ENCODE results near the gene STUM.

The STUM gene

DNA sequence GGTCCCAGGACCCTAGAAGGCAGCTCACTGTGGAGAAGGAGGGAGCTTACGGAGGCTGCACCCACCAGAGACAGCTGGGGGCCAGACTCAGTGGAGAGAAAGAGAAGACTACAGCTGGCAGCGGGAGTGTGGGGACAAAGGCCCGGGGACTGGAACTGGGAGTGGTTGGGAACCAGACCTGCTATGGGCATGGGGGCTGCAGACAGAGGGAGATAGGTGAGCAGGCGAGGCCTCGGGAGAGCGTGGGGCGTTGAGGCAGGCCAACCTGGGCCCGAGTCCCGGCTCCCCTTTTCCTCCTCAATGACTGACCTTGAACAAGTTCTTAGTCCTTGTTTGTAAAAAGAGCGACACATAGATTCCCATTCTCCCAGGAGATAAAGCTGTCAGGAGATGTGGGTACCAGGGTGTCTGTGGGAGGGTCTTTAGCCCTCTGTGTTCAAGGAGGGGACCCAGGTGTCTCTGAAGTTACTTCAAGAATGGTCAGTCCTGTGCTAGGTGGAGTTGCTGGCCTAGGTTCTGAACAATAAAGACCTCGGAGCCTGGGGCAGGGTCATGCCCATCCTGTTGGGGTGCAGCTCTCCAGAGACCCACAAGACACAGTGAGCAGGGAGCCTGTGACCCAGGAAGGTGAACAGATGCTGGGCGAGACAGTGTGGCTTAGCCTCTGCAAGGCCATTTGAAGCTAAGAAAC, 102.6 kb downstream of the STUM start:
- H3K4me3 ChIP-seq (ENCODE audit: low read depth, low read length) = no peak overlapping the region
- TF ChIP-seq CTCF (IDR thresholded peaks at IDR 0.05; ENCODE audit: control insufficient read depth, extremely low read depth, insufficient read depth) = no peak
- DNase-seq (ENCODE audit: low read depth) = no peak

DNA sequence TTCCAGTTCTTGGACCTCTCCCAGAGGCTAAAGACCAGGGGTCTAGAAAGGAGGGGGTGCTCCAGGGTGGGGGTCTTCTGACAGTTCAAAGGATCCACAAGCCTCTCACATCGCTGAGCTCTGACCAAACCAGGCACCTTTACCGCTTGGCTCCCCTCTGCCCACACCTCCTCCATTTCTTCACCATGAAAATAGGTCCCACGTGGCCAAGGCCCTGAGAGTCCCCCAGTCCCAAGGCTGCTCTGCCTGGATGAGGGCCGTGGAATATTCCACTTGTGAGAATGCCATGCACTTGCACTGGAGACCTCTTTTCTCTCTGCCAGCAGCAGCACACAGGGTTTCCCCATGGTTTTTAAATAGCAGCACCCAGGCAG, 103.2 kb downstream of the STUM start:
- DNase-seq (ENCODE audit: low read depth) = no peak
- no peak overlapping the region for H3K4me3 ChIP-seq (ENCODE audit: low read depth, low read length)
- no peak for TF ChIP-seq CTCF (IDR thresholded peaks at IDR 0.05; ENCODE audit: control insufficient read depth, extremely low read depth, insufficient read depth)

GRCh38 chr1:226652613-226653012, 104.0 kb downstream of the STUM start:
- no peak for DNase-seq (ENCODE audit: low read depth)
- H3K4me3 ChIP-seq (ENCODE audit: low read depth, low read length) = no peak overlapping the region
- no peak for TF ChIP-seq CTCF (IDR thresholded peaks at IDR 0.05; ENCODE audit: control insufficient read depth, extremely low read depth, insufficient read depth)

DNA sequence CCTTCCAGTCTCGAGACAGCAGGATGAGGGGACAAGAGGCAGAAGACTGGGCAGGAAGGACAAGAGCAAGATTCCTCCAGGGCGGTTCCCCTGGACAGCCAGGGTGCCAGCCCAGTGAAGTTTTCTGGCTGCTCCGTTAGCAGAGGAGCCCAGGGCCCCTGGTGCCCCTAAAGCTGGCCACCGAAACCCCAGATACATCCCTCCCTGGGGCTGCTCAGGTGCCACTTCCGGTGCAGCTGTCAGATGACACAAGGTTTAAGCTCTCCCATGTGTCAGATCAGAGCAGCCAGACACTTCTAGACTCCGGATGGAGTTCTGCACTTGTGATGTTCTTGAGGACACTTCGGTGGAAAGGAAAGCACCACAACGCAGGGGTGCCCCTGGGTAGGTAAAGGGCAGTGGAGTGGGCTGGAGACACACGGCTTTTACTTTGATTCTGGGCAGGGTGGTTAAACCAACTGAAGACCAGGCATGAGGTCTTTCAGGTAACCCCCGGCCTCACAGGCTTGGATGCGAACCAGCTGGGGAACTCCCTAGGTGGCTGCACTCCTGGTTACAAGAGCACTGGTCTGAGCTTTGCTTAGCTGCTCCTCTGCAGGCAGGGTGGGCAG, 104.9 kb downstream of the STUM start:
- H3K4me3 ChIP-seq (ENCODE audit: low read depth, low read length) = no peak overlapping the region
- no peak for TF ChIP-seq CTCF (IDR thresholded peaks at IDR 0.05; ENCODE audit: control insufficient read depth, extremely low read depth, insufficient read depth)
- no peak for DNase-seq (ENCODE audit: low read depth)

DNA sequence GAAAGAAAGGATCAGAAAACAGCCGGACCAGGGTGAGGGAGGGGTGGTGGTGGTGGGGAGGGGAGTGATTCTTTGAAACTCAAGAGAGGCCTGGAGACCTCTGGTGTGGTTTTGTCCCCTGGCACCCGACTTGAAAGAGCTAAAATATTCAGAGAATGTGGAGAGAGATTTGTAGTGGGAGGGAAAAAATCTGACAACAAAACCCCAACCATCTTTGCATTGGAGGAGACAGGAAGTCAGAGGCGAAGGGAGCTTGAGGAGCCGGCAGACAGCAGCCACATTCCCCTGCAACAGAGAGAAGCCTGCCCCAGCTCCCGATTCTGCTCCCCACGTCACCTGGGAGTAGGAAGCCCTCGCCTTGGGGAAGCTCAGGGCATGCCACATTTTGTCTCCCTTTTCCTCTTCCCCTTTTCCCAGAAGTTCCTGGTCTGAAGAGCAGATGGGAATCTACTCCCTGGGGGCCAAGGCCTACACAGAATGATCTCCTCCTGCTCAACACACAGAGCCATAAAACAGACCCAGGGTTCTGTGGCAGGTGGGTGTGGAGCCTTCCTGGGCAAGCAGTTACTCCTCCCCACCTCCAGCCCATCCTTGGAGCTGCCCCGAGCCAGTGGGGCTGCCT, 105.6 kb downstream of the STUM start:
- H3K4me3 ChIP-seq (ENCODE audit: low read depth, low read length) = no peak overlapping the region
- DNase-seq (ENCODE audit: low read depth) = no peak
- TF ChIP-seq CTCF (IDR thresholded peaks at IDR 0.05; ENCODE audit: control insufficient read depth, extremely low read depth, insufficient read depth) = no peak

- DNase-seq (ENCODE audit: low read depth) = no peak
- no peak overlapping the region for H3K4me3 ChIP-seq (ENCODE audit: low read depth, low read length)
- no peak for TF ChIP-seq CTCF (IDR thresholded peaks at IDR 0.05; ENCODE audit: control insufficient read depth, extremely low read depth, insufficient read depth)
Observed at GRCh38 chr1:226654668-226655055, 106.1 kb downstream of the STUM start.

Data from LNCaP clone FGC (cell line).